ENCODE results near the gene PNMT. TPM values are rescaled to one million over a fixed set of nuclear protein-coding genes. Genes with fewer than 3 reads are reported as not detected.

Gene PNMT
- total and polyA plus RNA-seq, 2 of the 13 experiments (the other 11 are each of a cell fraction or from before 2014, with no cell fraction given), result 0.25 TPM; not detected in 1

DNA sequence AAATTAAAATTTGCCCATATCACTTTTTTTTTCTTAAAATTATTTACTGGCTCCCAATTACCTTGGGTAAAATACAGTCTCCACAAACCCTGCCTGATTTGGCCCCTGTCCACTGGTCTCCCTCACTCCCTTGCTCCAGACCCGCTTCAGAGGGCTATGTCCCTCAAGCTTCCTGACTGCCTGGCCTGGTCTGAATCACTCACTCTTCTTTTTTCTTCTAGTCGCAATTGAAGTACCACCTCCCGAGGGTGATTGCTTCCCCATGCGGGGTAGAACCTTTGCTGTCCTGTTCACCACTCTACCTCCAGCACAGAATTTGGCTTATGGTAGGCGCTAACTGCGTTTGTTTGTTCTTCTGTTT is 20.2 kb downstream of the PNMT start (continued):
- TF ChIP-seq, protein P1, sequence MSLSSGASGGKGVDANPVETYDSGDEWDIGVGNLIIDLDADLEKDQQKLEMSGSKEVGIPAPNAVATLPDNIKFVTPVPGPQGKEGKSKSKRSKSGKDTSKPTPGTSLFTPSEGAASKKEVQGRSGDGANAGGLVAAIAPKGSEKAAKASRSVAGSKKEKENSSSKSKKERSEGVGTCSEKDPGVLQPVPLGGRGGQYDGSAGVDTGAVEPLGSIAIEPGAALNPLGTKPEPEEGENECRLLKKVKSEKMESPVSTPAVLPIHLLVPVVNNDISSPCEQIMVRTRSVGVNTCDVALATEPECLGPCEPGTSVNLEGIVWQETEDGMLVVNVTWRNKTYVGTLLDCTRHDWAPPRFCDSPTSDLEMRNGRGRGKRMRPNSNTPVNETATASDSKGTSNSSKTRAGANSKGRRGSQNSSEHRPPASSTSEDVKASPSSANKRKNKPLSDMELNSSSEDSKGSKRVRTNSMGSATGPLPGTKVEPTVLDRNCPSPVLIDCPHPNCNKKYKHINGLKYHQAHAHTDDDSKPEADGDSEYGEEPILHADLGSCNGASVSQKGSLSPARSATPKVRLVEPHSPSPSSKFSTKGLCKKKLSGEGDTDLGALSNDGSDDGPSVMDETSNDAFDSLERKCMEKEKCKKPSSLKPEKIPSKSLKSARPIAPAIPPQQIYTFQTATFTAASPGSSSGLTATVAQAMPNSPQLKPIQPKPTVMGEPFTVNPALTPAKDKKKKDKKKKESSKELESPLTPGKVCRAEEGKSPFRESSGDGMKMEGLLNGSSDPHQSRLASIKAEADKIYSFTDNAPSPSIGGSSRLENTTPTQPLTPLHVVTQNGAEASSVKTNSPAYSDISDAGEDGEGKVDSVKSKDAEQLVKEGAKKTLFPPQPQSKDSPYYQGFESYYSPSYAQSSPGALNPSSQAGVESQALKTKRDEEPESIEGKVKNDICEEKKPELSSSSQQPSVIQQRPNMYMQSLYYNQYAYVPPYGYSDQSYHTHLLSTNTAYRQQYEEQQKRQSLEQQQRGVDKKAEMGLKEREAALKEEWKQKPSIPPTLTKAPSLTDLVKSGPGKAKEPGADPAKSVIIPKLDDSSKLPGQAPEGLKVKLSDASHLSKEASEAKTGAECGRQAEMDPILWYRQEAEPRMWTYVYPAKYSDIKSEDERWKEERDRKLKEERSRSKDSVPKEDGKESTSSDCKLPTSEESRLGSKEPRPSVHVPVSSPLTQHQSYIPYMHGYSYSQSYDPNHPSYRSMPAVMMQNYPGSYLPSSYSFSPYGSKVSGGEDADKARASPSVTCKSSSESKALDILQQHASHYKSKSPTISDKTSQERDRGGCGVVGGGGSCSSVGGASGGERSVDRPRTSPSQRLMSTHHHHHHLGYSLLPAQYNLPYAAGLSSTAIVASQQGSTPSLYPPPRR (CRISPR knock-in tag; IDR thresholded peaks at IDR 0.05; ENCODE audit: borderline replicate concordance), result peak; percentile 65; the same call in 1 of the 2 replicates
- no peak for TF ChIP-seq ZFP36 (IDR thresholded peaks at IDR 0.05; ENCODE audit: borderline replicate concordance, low read depth, low read length, partially characterized antibody)
- peak; percentile 20; the same call in 1 of the 2 replicates for TF ChIP-seq ZMAT3 (CRISPR knock-in tag; conservative IDR thresholded peaks at IDR 0.05)
- TF ChIP-seq SMAD1 (CRISPR knock-in tag; IDR thresholded peaks at IDR 0.05; ENCODE audit: borderline replicate concordance, low read depth), result 0 out of 2 replicates have a peak, but pooled peaks have one; percentile 42
- TF ChIP-seq ZNF318 (CRISPR knock-in tag; IDR thresholded peaks at IDR 0.05), result 0 out of 2 replicates have a peak, but pooled peaks have one; percentile 42
- 0 out of 2 replicates have a peak, but pooled peaks have one; percentile 50 for TF ChIP-seq ZNF577 (CRISPR knock-in tag; IDR thresholded peaks at IDR 0.05; ENCODE audit: borderline replicate concordance, low read depth)
- 0 out of 2 replicates have a peak, but pooled peaks have one; percentile 69 for TF ChIP-seq PAX8 (CRISPR knock-in tag; IDR thresholded peaks at IDR 0.05; ENCODE audit: borderline replicate concordance)
- TF ChIP-seq FOXA1 (IDR thresholded peaks at IDR 0.05), result no peak
- no peak for TF ChIP-seq FOXA1 (CRISPR knock-in tag; IDR thresholded peaks at IDR 0.05)
- TF ChIP-seq SAP130 (CRISPR knock-in tag; IDR thresholded peaks at IDR 0.05; ENCODE audit: low read depth), result 0 out of 2 replicates have a peak, but pooled peaks have one; percentile 9
- no peak for TF ChIP-seq CREB1 (IDR thresholded peaks at IDR 0.05)
- TF ChIP-seq CREB1 (CRISPR knock-in tag; IDR thresholded peaks at IDR 0.05), result no peak
